K562 (cell line): ENCODE data around the gene PTCH1. TPM values are rescaled to one million over a fixed set of nuclear protein-coding genes. Genes with fewer than 3 reads are reported as not detected.
A peak's percentile ranks its signal among the peaks of the same experiment; 100 is the strongest.

Experiments
- ATAC-seq: fragments of 200-7000 bp; cut with Tn5 transposase; 3 replicates; pipeline ENCODE4 v1.9.1; 2020; ENCODE audit warnings: moderate library complexity
- BruUV-seq: library from RNA; stranded (reverse); fragments of 400-500 nt; replicated peaks from 2 replicates; lab custom pipeline; 2021; lab: Mats Ljungman, UMichigan
- CTCF ChIA-PET: fragments of 300-600 bp; formaldehyde crosslinking; extraction: SDS; loops from one replicate; lab custom pipeline; 2021; ENCODE audit warnings: low intra/inter-chr PET ratio; lab: Yijun Ruan, JAX
- POLR2A ChIA-PET: fragments of 300-600, 350-650 bp; sonication (Branson Sonifier 250); formaldehyde crosslinking; extraction: SDS; loops from one replicate; lab custom pipeline; 2021; ENCODE audit warnings: antibody characterized with exemption, inconsistent platforms; lab: Yijun Ruan, JAX
- DNase-seq, 4 experiments: peaks; one replicate each; pipeline versions ENCODE4 v3.0.0 to v3.0.0-alpha.2; 2011 to 2018; ENCODE audit warnings: low spot score in 3 of 4, mixed read lengths in 3 of 4; ENCODE audit errors: extremely low read depth in 1 of 4
- FAIRE-seq: peaks from 2 replicates; lab custom pipeline; 2011; peaks lifted over from hg19 to GRCh38; lab: Jason Lieb, UNC
- H2AFZ ChIP-seq: 2 replicates; pipeline ENCODE4 v1.6.0; 2011; ENCODE audit warnings: low read depth, low read length, control low read depth, inconsistent platforms
- H3K27ac ChIP-seq: fragments of 200-600 bp; 3 replicates; pipeline ENCODE4 v1.8.0; 2011; ENCODE audit warnings: low read depth, mild to moderate bottlenecking, control low read depth, inconsistent platforms, low read length, moderate library complexity, mixed read lengths; ENCODE audit errors: extremely low read depth
- H3K27me3 ChIP-seq, 2 experiments: fragments of 300-600 bp in 1 of 2; 2 replicates in 1 of 2; 3 replicates in 1 of 2; pipeline versions ENCODE4 v1.6.0 to v1.8.0; 2011; ENCODE audit warnings: inconsistent platforms in 2 of 2, low read length in 2 of 2, mild to moderate bottlenecking in 1 of 2, mixed read lengths in 1 of 2, moderate library complexity in 1 of 2; ENCODE audit not compliant: control insufficient read depth in 2 of 2, insufficient read depth in 2 of 2
- H3K36me3 ChIP-seq: fragments of 300-600 bp; 3 replicates; pipeline ENCODE4 v1.8.0; 2011; ENCODE audit warnings: mild to moderate bottlenecking, low read length, inconsistent platforms; ENCODE audit not compliant: control insufficient read depth, insufficient read depth
- H3K4me1 ChIP-seq, 2 experiments: fragments of 200-600 bp in 1 of 2; replicated peaks in 1 of 2; 2 replicates in 1 of 2; 3 replicates in 1 of 2; pipeline versions ENCODE4 v1.5.1 to v1.8.0; 2011; ENCODE audit warnings: inconsistent platforms in 2 of 2, low read length in 2 of 2, mild to moderate bottlenecking in 1 of 2, mixed read lengths in 1 of 2, moderate library complexity in 1 of 2; ENCODE audit not compliant: control insufficient read depth in 2 of 2, insufficient read depth in 2 of 2
- H3K4me2 ChIP-seq: 2 replicates; pipeline ENCODE4 v1.6.1; 2011; ENCODE audit warnings: low read length, control low read depth, inconsistent platforms, mixed read lengths; ENCODE audit not compliant: insufficient read depth
- H3K4me3 ChIP-seq: fragments of 200-600 bp; sonication (generic), shearing (Covaris generic); 2 replicates; pipeline ENCODE4 v1.5.1; 2016; ENCODE audit warnings: control low read depth, inconsistent platforms
- H3K79me2 ChIP-seq: fragments of 200-600 bp; 3 replicates; pipeline ENCODE4 v1.8.0; 2011; ENCODE audit warnings: low read length, inconsistent platforms; ENCODE audit not compliant: control insufficient read depth, insufficient read depth
- H3K9ac ChIP-seq, 2 experiments: 2 replicates each; pipeline versions ENCODE4 v1.6.0 to v1.6.1; 2011; ENCODE audit warnings: low read depth in 2 of 2, low read length in 2 of 2, control low read depth in 1 of 2, inconsistent platforms in 1 of 2, mild to moderate bottlenecking in 1 of 2, mixed read lengths in 1 of 2; ENCODE audit not compliant: insufficient read depth in 1 of 2
- H3K9me1 ChIP-seq: one replicate; pipeline ENCODE4 v1.6.0; 2011; ENCODE audit warnings: inconsistent platforms, mild to moderate bottlenecking, low read length, moderate library complexity; ENCODE audit not compliant: control insufficient read depth, insufficient read depth
- H3K9me3 ChIP-seq: replicated peaks from 2 replicates; pipeline ENCODE4 v1.5.1; 2011; ENCODE audit warnings: low read depth, low read length, inconsistent platforms; ENCODE audit not compliant: control insufficient read depth, insufficient read depth
- H4K20me1 ChIP-seq: replicated peaks from 2 replicates; pipeline ENCODE4 v1.6.1; 2011; ENCODE audit warnings: low read length, inconsistent platforms, mixed read lengths; ENCODE audit not compliant: control insufficient read depth, insufficient read depth
- EGR1 ChIP-seq: fragments of 450-650 bp; conservative IDR thresholded peaks from 2 replicates; pipeline ENCODE4 v1.6.1; 2017; ENCODE audit warnings: mild to moderate bottlenecking
- FOXJ2 ChIP-seq: fragments of 200-800 bp; sonication (Bioruptor generic); IDR thresholded peaks from 2 replicates; pipeline ENCODE4 v1.6.1; 2016; ENCODE audit warnings: missing genetic modification characterization, missing compliant biosample characterization
- MAFF ChIP-seq: IDR thresholded peaks from 2 replicates; pipeline ENCODE4 v1.6.1; 2012; ENCODE audit warnings: low read length, improper control_type of control experiment
- PHF21A ChIP-seq: fragments of 450-650 bp; IDR thresholded peaks from 2 replicates; pipeline ENCODE4 v1.6.1; 2017; ENCODE audit warnings: low read depth, borderline replicate concordance
- WGBS: fragments of 100-300 bp; shearing (Covaris generic); methylation state at CpG from one replicate; pipeline ENCODE4 v1.1.6; 2016; ENCODE audit warnings: low coverage, mixed read lengths; ENCODE audit not compliant: insufficient coverage; ENCODE audit errors: missing lambda C conversion rate; 5-methylcytosine and 5-hydroxymethylcytosine counted together
- in situ Hi-C: fragments of 300-500 bp; cut with MboI; formaldehyde crosslinking; loops from 4 replicates; pipeline ENCODE4 v1.15.0; 2018; ENCODE audit warnings: inconsistent platforms, mixed read lengths
- intact Hi-C: fragments of 100-400 bp; cut with micrococcal nuclease; formaldehyde crosslinking; loops from 2 replicates; pipeline ENCODE4 v1.14.2; 2022
- polyA plus RNA-seq, 8 experiments: library from polyadenylated mRNA; depleted of rRNA in 4 of 8; stranded (reverse) in 5 of 8; unstranded in 3 of 8; fragments of >200 nt; fragmentation: Nextera tagmentation in 2 of 8; fragmentation: Illumina TruSeq in 1 of 8; extraction: Ambion mirVana in 2 of 8; extraction: Trizol in 1 of 8; gene quantifications; 2 replicates each; pipeline versions ENCODE4 v1.2.1 to v1.2.3, GENCODE V29; 2011 to 2014; ENCODE audit warnings: inconsistent platforms in 1 of 8, missing spikeins in 1 of 8
- total RNA-seq, 7 experiments: library from RNA; depleted of rRNA in 6 of 7; stranded (reverse); fragments of >200 nt in 6 of 7; fragmentation: Illumina TruSeq in 2 of 7; extraction: Trizol in 2 of 7; gene quantifications; 2 replicates each; pipeline versions ENCODE4 v1.2.1 to v1.2.3, GENCODE V29; 2011 to 2021; ENCODE audit warnings: low replicate concordance in 1 of 7

The PTCH1 gene
- total and polyA plus RNA-seq, 9 of the 15 experiments (the other 6 are each of a cell fraction or from before 2014, with no cell fraction given): 0.70 to 9.9 (median 3.8) TPM

GRCh38 chr9:95484225-95484624 is 32.5 kb downstream of the PTCH1 start:
- no peak overlapping the region for H2AFZ ChIP-seq
- intact Hi-C loops (no loop called here), in situ Hi-C loops (no loop called here)
- H3K9me1 ChIP-seq: no peaks in the 10 kb centered on the region
- no peak overlapping the region for H3K27ac ChIP-seq
- POLR2A ChIA-PET: interaction anchor here (0.7 kb wide), 1 partner anchor 561 kb away, joined by 3 read pairs; no protein-coding TSS in a partner anchor
- CTCF ChIA-PET: no interaction called here
- 48% methylated on average over 3 of the region's 3 CpGs for WGBS
- ATAC-seq: no peak
- no peak for FAIRE-seq
- H3K4me3 ChIP-seq: no peak overlapping the region
- no peak overlapping the region for H3K4me2 ChIP-seq
- H3K9me3 ChIP-seq: no peaks in the 10 kb centered on the region
- peaks cover 0 to 7% of the 10 kb centered on the region in 2 experiments; a peak in 2 of 5 replicates for H3K4me1 ChIP-seq
- DNase-seq: no peak
- H3K79me2 ChIP-seq: no peaks in the 10 kb centered on the region; the same call in 2 of the 3 replicates
- H3K27me3 ChIP-seq: no peaks in the 10 kb centered on the region
- no peak overlapping the region for H3K9ac ChIP-seq
- peaks cover 12% of the 10 kb centered on the region; the same call in 1 of the 3 replicates for H3K36me3 ChIP-seq
- no TSS peak for BruUV-seq
- TF ChIP-seq FOXJ2 (tag) (peak; percentile 62; the same call in 1 of the 2 replicates), PHF21A (no peak)
- peaks cover 5% of the 10 kb centered on the region for H4K20me1 ChIP-seq

DNA sequence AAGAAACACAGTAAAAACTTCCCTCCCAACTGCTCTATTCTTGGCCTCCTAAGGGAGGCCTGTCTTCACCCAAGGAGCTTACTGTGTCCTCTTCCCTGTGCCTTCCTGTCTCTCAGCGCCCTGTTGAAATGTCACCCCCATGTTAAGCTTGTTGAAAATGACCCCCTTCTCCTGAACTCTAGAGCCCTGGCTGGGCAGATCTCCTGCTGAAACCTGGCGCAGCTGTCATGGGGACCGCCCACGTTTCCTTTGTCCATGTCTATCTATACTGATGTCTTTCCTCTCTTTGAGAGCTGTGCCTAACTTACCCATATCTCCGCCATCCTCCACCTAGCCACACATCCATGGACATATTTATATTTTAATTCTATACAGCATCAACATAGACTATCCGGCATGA is 33.3 kb downstream of the PTCH1 start:
- no peaks in the 10 kb centered on the region for H3K9me3 ChIP-seq
- no peaks in the 10 kb centered on the region; the same call in 1 of the 2 replicates for H4K20me1 ChIP-seq
- intact Hi-C loops: no loop called here
- CTCF ChIA-PET: no interaction called here
- H3K27ac ChIP-seq: no peak overlapping the region
- H3K9ac ChIP-seq: no peak overlapping the region
- BruUV-seq: no TSS peak
- POLR2A ChIA-PET: no interaction called here
- H3K27me3 ChIP-seq: no peaks in the 10 kb centered on the region
- peak; percentile 36; the same call in 1 of the 2 replicates for TF ChIP-seq EGR1
- no peak for TF ChIP-seq MAFF
- TF ChIP-seq, all 486 proteins: peak for 1
- FAIRE-seq (no peak), DNase-seq (no peak), ATAC-seq (no peak)
- Histone ChIP-seq H3K4me1 (no peaks in the 10 kb centered on the region), H3K4me2 (no peak overlapping the region), H3K36me3 (peaks cover 20% of the 10 kb centered on the region; the same call in 2 of the 3 replicates), H3K4me3 (no peak overlapping the region), H2AFZ (no peak overlapping the region), H3K79me2 (no peaks in the 10 kb centered on the region; the same call in 2 of the 3 replicates), H3K9me1 (no peaks in the 10 kb centered on the region)
- WGBS: 75% methylated on average over 6 of the region's 6 CpGs
- in situ Hi-C loops: no loop called here
